LoVo (cell line): ENCODE measurements around the gene SIX5.
"Not testable (repeated sequence)": the region's sequence is repeated elsewhere in the genome, so short reads cannot be mapped to it uniquely, and the experiment has no call there.

Source experiments
- DNase-seq: peaks from one replicate; pipeline ENCODE4 v3.0.0-alpha.2; 2016; ENCODE audit warnings: low spot score

SIX5 gene

DNA sequence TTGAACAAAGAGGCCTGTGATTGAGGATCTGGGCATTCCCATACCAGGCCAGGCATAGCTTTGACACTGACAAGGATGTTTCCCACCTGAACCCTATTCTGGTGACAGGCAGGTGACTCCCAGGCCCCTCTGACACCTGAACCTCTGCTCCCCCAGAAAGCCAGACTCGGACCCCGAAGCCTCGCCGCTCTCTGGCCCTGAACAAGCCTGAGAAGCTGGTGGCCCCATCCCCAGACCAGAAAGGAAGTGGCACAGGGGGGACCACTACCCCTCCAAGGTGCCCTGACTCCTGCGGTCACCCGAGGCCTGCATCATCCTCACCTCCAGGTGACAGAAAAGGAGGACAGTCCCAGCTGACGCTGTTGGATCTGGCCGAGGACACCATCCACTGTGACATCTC lies 14.7 kb downstream of the SIX5 start:
- DNase-seq = no peak

DNA sequence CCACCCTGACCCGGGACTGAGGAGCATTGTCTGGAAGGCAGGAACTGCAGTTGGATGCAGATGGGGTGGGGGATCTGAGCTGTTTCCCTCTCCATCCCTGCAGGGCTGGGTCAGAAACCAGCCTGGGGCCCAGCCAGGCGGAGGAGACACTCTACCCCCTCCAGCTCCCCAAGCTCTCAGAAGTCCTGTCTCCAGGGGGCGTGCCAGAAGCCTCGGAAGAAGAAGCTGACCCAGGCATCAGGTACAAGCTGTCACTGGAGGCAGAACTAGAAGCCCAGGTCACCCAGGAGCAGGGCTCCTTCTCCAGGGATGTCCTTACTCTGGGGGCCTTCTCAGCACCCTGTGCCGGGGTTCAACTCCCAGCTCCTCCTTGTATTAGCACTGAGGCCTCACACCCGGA lies 15.5 kb downstream of the SIX5 start:
- DNase-seq = no peak

DNA sequence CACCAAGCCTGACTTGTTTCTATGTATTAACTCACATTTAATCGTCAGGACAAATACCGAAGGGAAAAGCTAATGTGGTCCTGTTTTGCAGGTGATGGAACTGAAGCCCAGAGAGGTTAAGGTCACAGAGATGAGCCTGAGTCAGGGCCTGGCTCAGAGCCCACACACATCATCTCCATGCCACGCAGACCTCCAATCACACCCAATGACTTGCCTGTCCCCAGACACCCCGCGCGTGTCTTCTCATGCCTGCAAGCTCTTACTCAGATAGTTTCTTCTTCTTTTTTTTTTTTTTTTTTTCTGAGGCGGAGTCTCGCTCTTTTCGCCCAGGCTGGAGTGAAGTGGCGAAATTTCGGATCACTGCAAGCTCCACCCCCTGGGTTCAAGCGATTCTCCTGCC lies 16.4 kb downstream of the SIX5 start:
- DNase-seq = no peak

DNA sequence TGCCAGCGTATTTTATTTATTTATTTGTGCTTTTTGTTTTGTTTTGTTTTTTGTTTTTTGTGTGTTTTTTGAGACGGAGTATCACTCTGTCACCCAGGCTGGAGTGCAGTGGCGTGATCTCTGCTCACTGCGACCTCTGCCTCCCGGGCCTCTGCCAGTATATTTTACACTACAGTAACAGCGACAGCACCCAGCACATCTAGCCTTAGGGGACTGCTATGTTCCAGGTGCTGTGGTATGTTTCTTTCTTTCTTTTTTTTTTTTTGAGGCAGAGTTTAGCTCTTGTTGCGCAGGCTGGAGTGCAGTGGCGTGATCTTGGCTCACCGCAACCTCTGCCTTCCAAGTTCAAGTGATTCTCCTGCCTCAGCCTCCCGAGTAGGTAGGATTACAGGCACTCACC lies 17.6 kb downstream of the SIX5 start:
- not testable (repeated sequence) for DNase-seq

DNA sequence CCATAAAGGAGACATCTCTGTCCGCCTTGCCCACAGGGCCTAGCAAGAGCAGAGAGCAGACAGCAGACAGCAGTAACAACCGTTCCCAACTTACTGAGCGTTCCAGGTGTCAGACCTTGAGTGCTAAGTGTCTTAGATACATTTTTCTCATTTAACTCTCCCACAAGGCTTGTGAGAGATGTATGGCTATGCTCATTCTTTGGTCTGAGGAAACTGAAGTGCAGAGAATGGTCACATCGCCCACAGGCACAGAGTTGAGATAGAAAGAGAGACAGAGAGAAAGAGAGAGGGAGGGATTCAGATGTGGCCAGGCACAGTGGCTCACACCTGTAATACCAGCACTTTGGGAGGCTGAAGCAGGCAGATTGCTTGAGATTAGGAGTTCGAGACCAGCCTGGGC lies 21.5 kb downstream of the SIX5 start:
- no peak for DNase-seq

DNA sequence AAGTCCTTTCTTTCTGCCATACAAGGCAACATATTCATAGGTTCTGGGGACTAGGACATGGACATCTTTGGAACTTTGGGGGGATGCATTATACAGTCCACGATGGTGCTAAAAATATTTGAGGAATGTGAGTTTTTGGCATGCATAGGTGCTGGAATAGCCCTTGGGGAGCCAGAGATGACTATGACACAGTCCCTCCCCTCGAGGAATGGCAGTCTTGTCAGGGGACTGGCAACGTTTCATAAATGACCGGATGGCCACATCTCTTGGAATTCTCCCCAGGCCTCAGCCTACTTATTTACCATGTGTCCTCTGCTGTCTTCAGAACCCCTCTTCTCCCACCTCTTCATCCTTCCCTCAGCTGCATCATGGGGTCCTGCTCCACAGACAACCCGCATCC lies 22.2 kb downstream of the SIX5 start:
- no peak for DNase-seq

DNA sequence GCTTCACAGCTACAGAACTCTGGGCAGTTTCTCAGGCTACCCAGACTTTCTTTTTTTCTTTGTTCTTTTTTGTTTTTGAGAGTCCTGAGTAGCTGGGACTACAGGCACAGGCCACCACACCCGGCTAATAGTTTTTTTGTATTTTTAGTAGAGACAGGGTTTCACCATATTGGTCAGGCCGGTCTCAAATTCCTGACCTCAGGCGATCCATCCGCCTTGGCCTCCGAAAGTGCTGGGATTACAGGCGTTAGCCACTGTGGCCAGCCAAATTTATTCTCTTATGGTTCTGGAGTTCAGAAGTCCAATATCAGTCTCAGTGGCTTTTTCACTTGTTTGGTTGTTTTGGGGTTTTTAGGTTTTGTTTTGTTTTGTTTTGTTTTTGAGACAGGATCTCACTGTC lies 23.4 kb downstream of the SIX5 start:
- DNase-seq = no peak

DNA sequence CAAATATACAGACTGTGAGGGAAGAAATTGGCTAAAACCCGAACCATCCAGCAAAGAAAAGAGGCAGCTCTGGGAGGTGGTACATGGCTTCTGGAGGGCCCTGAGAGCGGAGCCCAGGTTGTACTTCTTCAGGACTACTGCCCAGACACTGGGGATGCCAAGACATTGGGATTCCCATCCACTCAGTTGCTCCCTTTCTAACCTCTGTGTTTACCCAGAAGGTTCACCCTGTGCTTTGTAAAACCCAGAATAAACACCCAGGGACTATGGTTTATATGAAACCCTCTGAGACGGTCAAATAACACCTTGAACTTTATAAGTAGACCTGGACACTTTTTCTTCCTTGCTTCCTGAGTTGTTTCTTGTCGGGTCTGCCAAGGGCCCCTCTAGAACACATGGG lies 26.1 kb downstream of the SIX5 start:
- DNase-seq = no peak

DNA sequence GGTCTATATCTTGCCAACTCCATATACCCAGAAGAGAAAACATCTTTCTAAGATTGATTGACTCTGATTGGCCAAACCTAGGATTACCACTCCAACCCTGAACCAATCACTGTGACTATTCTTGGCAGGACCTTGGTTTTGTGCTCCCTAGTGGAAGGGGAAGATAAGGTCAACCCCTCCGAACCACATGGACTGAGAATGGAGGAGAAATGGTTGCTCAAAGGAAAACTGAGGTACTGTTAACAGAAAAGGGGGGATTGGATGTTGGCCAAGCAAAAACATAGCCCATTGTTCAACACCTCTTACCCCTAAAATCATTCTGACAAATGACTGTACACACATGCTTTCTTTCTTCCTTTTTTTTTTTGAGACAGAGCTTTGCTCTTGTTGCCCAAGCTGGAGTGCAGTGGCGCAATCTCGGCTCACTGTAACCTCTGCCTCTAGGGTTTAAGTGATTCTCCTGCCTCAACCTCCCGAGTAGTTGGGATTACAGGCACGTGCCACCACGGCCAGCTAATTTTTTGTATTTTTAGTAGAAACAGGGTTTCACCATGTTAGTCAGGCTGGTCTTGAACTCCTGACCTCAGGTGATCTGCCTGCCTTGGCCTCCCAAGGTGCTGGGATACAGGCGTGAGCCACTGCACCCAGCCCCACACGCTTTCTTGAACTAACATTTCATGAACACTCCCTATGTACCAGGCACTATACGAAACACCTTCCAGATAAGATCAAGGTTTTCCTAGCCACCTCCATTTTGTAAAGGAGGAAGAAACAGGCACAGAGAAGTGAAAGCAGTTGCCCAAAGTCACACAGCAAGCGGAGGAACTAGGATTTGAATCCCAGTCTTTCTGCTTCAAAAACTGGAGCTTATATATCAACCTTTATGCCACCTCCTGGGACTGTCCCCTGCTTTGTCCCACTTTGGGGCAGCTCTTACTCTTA lies 29.3 kb downstream of the SIX5 start:
- DNase-seq = no peak

DNA sequence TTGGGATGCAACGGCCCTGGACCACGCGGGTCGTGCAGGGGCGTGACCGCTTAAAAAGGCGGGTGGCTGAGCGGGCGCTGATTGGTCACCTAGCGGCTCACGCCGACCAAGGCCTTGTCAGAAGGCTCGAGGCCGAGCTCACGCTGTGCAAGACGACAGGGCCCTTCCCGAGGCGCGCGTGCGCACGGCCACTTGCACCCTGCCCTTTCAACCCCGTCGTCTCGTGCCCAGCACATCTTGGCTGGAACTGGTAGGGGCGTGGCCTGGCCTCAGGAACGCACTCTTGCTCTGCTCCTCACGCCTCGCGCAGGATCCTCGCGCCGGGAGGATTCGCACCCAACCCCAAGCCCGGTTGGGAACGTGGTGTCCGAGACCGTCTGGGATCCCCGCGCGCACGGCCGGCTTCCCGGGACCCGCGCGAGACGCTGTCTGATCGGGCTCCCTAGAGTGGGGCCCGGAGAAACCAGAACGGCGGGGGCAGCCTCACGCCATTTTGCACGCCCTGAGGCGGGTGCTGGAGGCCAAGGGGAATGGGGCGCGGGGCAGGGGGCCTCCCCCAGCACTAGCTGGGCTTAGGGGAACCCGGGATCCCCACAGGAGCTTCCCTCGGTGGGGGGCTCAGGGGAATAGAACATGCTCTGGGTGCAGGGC lies 35.8 kb downstream of the SIX5 start, which contains the start of gene MEIOSIN:
MEIOSIN (plus strand) TSS at position 280 of the 651 bp plus-strand sequence. CDS start 1,938 bp downstream, outside the sequence.
- DNase-seq = no peak

DNA sequence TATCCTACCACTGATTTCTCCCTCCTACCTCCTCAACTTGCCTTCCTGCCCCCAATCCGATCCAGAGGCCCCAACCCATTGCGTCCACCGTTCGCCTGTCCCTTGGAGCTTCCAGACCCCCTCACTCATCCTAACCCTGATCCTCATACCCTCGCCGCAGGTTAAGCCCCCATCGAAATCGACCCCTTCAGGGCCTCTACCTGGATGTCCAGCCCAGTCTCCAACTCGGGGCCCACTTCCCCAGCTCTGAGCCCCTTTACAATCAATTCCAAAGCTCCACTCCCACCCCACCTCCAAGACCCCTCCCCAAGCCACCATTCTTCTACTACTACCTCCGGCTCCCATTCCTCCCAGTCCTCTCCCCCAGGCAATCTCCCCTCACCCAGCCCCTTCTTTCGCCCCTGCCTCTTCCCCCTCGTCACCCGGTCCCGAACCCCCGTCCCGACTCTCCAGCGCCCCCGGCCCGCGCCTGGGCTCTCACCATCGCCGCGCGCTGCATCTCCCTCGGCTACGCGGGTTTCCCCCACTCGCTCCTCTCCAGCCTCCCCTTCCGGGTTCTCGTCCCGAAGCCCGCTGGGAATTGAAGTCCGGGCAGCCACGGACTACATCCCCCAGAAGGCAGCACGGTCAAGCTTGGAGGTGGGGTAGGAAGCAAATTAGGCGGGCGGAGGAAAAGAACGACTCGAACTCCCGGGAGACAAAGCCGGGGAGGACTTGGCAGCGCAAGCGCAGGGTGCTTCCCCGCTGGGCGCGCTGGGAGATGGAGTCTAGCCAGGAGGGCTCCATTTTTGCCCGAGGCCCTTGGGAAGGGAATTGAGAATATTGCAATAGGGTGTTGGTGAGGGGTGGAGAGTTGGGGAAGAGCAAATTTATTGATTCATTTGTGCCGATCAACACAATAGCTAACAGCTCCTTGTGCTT lies 38.4 kb downstream of the SIX5 start, which contains the start of gene FBXO46:
FBXO46 (minus strand) TSS at position 529 of the 921 bp plus-strand sequence. CDS start 17,401 bp downstream, outside the sequence.
- DNase-seq = peak; percentile 98

DNA sequence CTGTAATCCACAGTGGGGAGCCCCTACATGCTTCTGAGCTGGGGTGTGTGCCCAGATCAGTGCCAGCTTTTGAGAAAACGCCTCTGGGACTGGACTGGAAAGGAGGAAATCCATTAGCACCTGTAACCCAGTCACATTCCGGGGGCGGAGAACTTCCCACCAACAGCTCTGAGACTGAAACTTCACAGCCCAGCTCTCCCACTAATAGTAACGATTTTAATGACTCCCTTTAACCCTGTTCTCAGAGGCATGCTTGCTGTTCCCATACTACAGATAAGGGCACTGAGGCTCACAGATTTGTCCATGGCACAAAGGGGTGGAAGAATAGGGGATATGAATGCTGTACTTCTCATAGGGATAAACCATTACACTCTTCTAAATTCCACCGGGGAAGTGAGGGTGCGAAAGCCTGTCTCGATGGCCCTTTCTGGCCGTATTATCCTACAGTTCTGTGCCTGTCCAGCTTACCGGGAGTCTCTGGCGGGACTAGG lies 39.2 kb downstream of the SIX5 start:
- no peak for DNase-seq

DNA sequence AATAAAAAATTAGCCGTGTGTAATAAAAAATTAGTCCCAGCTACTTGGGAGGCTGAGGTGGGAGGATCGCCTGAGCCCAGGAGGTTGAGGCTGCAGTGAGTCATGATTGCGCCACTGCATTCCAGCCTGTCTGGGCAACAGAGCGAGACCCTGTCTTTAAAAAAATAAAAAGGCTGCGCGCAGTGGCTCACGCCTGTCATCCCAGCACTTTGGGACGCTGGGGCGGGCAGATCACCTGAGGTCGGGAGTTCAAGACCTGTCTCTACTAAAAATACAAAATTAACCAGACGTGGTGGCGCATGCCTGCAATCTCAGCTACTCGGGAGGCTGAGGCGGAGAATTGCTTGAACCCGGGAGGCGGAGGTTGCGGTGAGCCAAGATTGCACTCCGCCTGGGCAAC lies 40.4 kb downstream of the SIX5 start:
- not testable (repeated sequence) for DNase-seq

DNA sequence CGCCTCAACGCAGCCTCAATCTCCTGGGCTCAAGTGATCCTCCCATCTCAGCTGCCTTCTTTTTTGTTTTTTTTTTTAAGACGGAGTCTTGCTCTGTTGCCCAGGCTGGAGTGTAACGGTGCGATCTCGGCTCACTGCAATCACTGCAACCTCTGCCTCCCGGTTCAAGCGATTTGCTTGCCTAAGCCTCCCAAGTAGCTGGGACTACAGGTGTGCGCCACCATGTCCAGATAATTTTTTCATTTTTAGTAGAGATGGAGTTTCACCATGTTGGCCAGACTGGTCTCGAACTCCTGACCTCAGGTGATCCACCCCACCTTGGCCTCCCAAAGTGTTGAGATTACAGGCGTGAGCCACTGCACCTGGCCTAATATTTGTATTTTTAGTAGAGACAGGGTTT lies 49.0 kb downstream of the SIX5 start:
- not testable (repeated sequence) for DNase-seq

DNA sequence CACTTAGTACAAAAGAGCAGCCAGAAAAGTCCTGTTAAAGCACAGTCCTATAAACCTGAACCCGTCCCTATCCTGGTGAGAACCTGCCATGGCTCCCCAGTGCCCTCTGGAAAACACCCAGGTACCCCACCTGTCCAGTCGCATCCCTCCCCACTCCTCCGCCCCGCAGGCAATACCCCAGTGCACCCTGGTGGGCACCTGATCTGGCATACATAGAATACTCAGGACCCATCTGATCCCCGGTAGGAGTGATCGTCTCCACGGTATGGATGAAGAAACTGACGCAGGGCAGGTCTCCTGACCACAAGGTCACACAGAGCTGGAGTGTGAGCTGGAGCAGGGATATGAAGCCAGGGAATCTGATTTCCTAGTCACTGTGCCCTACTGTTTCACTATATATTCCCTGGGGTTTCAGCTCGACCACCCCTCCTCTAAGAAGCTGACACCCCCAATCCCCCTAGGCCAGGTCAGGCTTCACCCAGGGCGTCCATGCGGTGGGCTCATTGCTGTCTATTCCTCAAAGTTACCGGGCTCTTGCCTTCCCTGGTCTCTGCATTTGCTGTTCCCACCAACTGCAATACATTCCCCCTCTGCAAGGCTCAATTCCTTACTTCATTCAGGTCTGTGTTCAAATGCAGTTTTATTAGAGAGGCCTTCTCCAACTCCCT lies 50.9 kb downstream of the SIX5 start:
- no peak for DNase-seq

DNA sequence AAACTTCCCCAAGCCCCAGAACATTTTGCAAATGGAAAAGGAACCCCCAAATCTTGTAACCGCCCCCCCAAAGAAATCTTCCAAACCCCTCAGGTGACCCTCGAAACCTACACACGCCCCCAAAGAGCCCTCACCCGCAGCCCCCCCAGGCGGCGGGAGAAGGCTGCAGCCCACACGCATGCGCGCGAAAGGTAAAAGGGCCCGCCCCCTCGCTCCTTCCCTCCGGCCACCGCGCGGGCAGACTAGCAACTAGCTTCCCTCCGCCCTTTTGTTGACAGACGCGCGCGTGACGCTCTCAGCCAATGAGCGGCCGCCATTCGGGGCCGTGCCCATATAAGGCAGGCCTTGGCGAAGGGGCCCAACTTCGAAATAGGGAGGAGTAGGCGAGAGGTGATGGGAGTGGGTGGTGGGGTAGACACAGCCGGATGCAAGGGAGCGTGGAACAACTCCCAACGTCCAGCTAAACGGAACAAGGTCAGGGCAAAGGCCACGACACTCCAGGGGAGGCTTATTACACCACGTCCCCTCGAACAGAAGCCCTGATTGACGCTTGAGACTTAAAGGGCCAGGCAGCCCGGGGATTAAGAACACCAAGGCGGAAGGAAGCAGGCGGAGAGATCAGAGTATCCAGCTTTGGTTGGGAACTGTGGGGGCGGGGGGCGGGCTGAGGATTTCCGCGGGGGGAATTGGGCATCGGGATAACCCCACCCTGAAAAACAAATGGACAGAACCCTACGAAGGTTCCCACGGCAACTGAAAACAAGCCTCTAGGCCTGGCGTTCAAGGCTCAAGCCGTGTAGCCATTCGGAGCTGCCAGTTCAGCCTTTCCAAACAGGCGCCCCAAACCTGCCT lies 51.7 kb downstream of the SIX5 start:
- peak; percentile 98 for DNase-seq

DNA sequence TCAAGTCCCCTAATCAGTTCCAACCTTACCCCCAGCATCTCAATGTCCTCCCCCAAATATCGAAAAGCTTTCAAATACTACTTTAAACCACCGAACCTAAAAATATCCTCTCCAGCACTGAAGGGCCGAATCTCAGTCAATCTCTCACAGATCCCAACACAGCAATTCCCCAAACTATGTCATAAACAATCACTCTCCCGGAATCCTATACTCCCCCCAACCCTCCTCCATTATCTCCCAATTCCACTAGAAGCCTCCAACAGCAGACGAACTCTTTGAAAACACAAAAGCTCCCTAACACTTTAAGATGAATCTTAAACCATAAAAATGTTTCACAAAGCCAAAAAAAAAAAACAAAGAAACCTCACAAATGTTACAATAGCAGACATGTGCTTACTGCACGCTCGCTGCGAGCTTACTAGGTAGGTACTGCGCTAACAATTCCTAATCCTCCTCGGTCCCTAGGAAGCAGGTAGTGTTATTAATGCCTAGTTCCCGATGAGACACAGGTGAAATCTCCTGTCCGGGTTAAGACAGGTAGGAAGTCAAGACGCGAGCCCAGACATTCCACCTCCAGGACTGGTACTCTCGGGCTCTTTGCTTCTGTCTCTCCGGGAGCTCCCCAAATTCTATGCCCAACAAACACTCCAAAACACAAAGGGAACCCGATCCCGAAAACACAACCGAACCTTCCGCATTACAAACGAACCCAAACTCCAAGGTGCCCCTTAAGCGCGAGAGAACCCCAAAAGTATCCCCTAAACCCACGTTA lies 52.5 kb downstream of the SIX5 start:
- peak; percentile 37 for DNase-seq

DNA sequence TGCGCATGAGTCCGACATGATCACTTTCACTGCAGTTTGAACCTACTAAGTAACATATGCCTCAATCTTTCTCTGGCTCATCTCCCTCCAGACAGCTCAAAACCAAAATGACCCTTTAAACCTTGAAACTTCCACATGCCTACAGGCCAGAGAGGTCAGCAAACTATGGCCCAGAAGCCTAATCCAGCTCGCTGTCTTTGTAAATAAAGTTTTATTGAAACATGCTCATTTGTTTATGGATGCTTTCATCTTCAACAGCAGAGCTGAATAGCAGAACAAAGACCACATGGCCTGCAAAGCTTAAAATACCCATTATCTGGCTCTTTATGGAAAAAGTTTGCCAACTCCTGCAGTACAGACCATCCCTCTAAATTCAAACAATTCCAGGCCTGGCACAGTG lies 53.9 kb downstream of the SIX5 start:
- DNase-seq = no peak
